Activated naive CD4-positive, alpha-beta T cell treated with anti-CD3 and anti-CD28 coated beads, Interleukin-2, amount 50 U/mL, for 24 hours (primary cell): ENCODE data around the gene SOX8.

Experiments used
- H3K27ac Mint-ChIP-seq: one replicate; pipeline ENCODE4 v1.8.0; 2021; ENCODE audit warnings: mild to moderate bottlenecking, mixed read lengths
- H3K27me3 Mint-ChIP-seq: one replicate; pipeline ENCODE4 v1.8.0; 2021; ENCODE audit warnings: mixed read lengths
- H3K36me3 Mint-ChIP-seq: one replicate; pipeline ENCODE4 v1.8.0; 2021; ENCODE audit warnings: mixed read lengths
- H3K4me1 Mint-ChIP-seq: one replicate; pipeline ENCODE4 v1.8.0; 2021; ENCODE audit warnings: mixed read lengths
- H3K4me3 Mint-ChIP-seq: one replicate; pipeline ENCODE4 v1.8.0; 2021; ENCODE audit warnings: mild to moderate bottlenecking, mixed read lengths
- H3K9me3 Mint-ChIP-seq: one replicate; pipeline ENCODE4 v1.8.0; 2021; ENCODE audit warnings: mixed read lengths

SOX8 gene

GRCh38 chr16:1028524-1029258 is 47.1 kb downstream of the SOX8 start:
- Mint-ChIP-seq H3K4me3 (no peak overlapping the region), H3K27me3 (peaks cover 7% of the 10 kb centered on the region), H3K36me3 (no peaks in the 10 kb centered on the region), H3K9me3 (no peaks in the 10 kb centered on the region), H3K27ac (no peak overlapping the region), H3K4me1 (no peaks in the 10 kb centered on the region)

- H3K4me1 Mint-ChIP-seq: no peaks in the 10 kb centered on the region
- H3K27me3 Mint-ChIP-seq: peaks cover 7% of the 10 kb centered on the region
- no peaks in the 10 kb centered on the region for H3K9me3 Mint-ChIP-seq
- no peak overlapping the region for H3K27ac Mint-ChIP-seq
- no peaks in the 10 kb centered on the region for H3K36me3 Mint-ChIP-seq
- H3K4me3 Mint-ChIP-seq: no peak overlapping the region
These were observed 47.6 kb downstream of the SOX8 start for GRCh38 chr16:1029259-1029545.

- Mint-ChIP-seq H3K4me3 (no peak overlapping the region), H3K36me3 (no peaks in the 10 kb centered on the region), H3K4me1 (no peaks in the 10 kb centered on the region), H3K9me3 (no peaks in the 10 kb centered on the region), H3K27ac (no peak overlapping the region), H3K27me3 (peaks cover 7% of the 10 kb centered on the region)
These were observed 48.9 kb downstream of the SOX8 start for GRCh38 chr16:1030473-1030901.

GRCh38 chr16:1031666-1032065 is 50.1 kb downstream of the SOX8 start:
- H3K4me1 Mint-ChIP-seq: no peaks in the 10 kb centered on the region
- no peak overlapping the region for H3K27ac Mint-ChIP-seq
- H3K27me3 Mint-ChIP-seq: peaks cover 7% of the 10 kb centered on the region
- no peaks in the 10 kb centered on the region for H3K36me3 Mint-ChIP-seq
- no peaks in the 10 kb centered on the region for H3K9me3 Mint-ChIP-seq
- no peak overlapping the region for H3K4me3 Mint-ChIP-seq

GRCh38 chr16:1032607-1033006 is 51.0 kb downstream of the SOX8 start:
- no peaks in the 10 kb centered on the region for H3K36me3 Mint-ChIP-seq
- H3K27me3 Mint-ChIP-seq: peaks cover 5% of the 10 kb centered on the region
- H3K4me1 Mint-ChIP-seq: no peaks in the 10 kb centered on the region
- H3K9me3 Mint-ChIP-seq: no peaks in the 10 kb centered on the region
- H3K27ac Mint-ChIP-seq: no peak overlapping the region
- H3K4me3 Mint-ChIP-seq: no peak overlapping the region

GRCh38 chr16:1033128-1033679 is 51.6 kb downstream of the SOX8 start:
- Mint-ChIP-seq H3K27ac (no peak overlapping the region), H3K4me3 (no peak overlapping the region), H3K9me3 (no peaks in the 10 kb centered on the region), H3K4me1 (no peaks in the 10 kb centered on the region), H3K36me3 (no peaks in the 10 kb centered on the region), H3K27me3 (peaks cover 5% of the 10 kb centered on the region)

- H3K4me3 Mint-ChIP-seq: no peak overlapping the region
- H3K27me3 Mint-ChIP-seq: peaks cover under 1% of the 10 kb centered on the region
- no peak overlapping the region for H3K27ac Mint-ChIP-seq
- no peaks in the 10 kb centered on the region for H3K36me3 Mint-ChIP-seq
- no peaks in the 10 kb centered on the region for H3K4me1 Mint-ChIP-seq
- no peaks in the 10 kb centered on the region for H3K9me3 Mint-ChIP-seq
These were observed 52.9 kb downstream of the SOX8 start for GRCh38 chr16:1034230-1035065.

- Mint-ChIP-seq H3K36me3 (no peaks in the 10 kb centered on the region), H3K4me1 (no peaks in the 10 kb centered on the region), H3K27me3 (no peaks in the 10 kb centered on the region), H3K27ac (no peak overlapping the region), H3K9me3 (no peaks in the 10 kb centered on the region), H3K4me3 (no peak overlapping the region)
These were observed 53.5 kb downstream of the SOX8 start for GRCh38 chr16:1035066-1035415.

GRCh38 chr16:1036166-1036565 is 54.6 kb downstream of the SOX8 start:
- H3K4me3 Mint-ChIP-seq: no peak overlapping the region
- H3K27ac Mint-ChIP-seq: no peak overlapping the region
- H3K4me1 Mint-ChIP-seq: no peaks in the 10 kb centered on the region
- no peaks in the 10 kb centered on the region for H3K9me3 Mint-ChIP-seq
- no peaks in the 10 kb centered on the region for H3K27me3 Mint-ChIP-seq
- H3K36me3 Mint-ChIP-seq: no peaks in the 10 kb centered on the region
